Measurements from ENCODE around the gene PLPPR5. TPM values are rescaled to one million over a fixed set of nuclear protein-coding genes. Genes with fewer than 3 reads are reported as not detected.

PLPPR5 gene
- total RNA-seq, 1 experiment from 2014 or later: not detected

DNA sequence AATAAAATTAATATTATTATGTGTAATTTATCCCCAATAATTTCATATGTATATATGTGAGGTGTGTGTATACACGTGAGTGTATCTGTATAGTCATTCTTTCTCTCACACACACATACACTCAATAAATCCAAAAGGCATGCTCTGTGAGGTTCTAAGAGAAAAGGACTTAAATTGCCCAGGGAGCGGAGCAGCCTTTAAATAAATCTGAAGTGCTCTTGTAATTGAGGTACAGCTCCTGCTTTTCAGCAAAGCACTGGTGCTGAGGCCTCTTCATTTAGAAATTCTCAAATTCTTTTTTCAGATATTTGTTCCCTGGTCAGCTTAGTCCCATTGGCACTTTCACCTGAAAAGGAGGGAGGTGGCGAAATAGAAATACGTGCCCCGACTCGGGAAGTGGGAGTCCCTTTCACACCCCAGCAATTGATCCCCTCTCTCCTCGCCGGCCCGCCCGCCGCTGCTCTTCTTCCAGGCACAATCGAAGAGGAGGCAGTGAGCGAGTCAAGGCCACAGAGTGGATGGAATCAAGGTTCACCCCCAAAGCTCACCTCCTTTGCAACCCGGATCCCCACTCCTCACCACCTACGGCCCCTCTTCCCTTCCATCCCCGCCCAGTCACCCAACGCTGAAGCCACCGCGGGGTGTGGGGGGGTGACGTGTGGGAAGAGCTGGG is 944 bp downstream of the PLPPR5 start:
- POLR2A ChIA-PET: no interaction called here
- TF ChIP-seq, protein P1, sequence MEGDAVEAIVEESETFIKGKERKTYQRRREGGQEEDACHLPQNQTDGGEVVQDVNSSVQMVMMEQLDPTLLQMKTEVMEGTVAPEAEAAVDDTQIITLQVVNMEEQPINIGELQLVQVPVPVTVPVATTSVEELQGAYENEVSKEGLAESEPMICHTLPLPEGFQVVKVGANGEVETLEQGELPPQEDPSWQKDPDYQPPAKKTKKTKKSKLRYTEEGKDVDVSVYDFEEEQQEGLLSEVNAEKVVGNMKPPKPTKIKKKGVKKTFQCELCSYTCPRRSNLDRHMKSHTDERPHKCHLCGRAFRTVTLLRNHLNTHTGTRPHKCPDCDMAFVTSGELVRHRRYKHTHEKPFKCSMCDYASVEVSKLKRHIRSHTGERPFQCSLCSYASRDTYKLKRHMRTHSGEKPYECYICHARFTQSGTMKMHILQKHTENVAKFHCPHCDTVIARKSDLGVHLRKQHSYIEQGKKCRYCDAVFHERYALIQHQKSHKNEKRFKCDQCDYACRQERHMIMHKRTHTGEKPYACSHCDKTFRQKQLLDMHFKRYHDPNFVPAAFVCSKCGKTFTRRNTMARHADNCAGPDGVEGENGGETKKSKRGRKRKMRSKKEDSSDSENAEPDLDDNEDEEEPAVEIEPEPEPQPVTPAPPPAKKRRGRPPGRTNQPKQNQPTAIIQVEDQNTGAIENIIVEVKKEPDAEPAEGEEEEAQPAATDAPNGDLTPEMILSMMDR (IDR thresholded peaks at IDR 0.05; ENCODE audit: insufficient read depth in 1 of 2, low read depth in 1 of 2, low read length in 1 of 2, severe bottlenecking in 1 of 2, unreplicated experiment in 1 of 2): no peak
- no peak for DNase-seq
- Histone ChIP-seq H3K36me3 (ENCODE audit: control insufficient read depth, insufficient read depth, low read length) (no peaks in the 10 kb centered on the region), H3K27me3 (replicated peaks; ENCODE audit: control insufficient read depth, insufficient read depth, low read length) (no peaks in the 10 kb centered on the region), H3K4me1 (no peaks in the 10 kb centered on the region), H3K4me3 (ENCODE audit: low read depth, low read length) (no peak overlapping the region), H3K9me3 (no peaks in the 10 kb centered on the region)
- no peak overlapping the region for H3K4me3 Mint-ChIP-seq (ENCODE audit: unreplicated experiment)
- CTCF ChIA-PET: no interaction called here
- intact Hi-C loops (cut with micrococcal nuclease; ENCODE audit: unreplicated experiment): no loop called here
- H3K36me3 Mint-ChIP-seq (ENCODE audit: insufficient read depth, unreplicated experiment): no peaks in the 10 kb centered on the region
- H3K27me3 Mint-ChIP-seq (ENCODE audit: insufficient read depth, unreplicated experiment): peaks cover 3% of the 10 kb centered on the region
- BruUV-seq (replicated peaks): no TSS peak
- H3K4me1 Mint-ChIP-seq (ENCODE audit: low read depth, unreplicated experiment): no peaks in the 10 kb centered on the region
- H3K27ac Mint-ChIP-seq (ENCODE audit: unreplicated experiment): no peak overlapping the region
- no peaks in the 10 kb centered on the region for H3K9me3 Mint-ChIP-seq (ENCODE audit: unreplicated experiment)

DNA sequence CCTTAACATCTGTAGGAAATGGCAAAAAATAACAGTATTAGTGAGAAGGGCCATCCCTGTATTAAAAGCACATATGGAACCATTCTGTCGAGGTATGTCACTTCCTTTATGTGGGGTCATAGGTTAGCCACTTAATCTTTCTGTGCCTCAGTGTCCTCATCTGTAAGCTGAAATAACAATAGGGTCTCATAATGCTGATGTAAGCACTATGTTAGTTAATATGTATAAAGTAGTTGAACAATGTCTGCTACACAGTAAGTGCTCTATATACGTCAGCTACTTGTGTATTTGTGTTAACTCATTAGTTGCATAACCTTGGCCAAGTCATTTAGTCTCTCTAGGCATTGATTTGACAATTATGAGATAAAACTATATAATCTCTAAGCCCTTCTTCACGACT is 11.8 kb downstream of the PLPPR5 start:
- H3K4me1 ChIP-seq: no peaks in the 10 kb centered on the region
- TF ChIP-seq, protein P1 (IDR thresholded peaks at IDR 0.05; ENCODE audit: insufficient read depth in 1 of 2, low read depth in 1 of 2, low read length in 1 of 2, severe bottlenecking in 1 of 2, unreplicated experiment in 1 of 2): no peak
- Mint-ChIP-seq H3K9me3 (ENCODE audit: unreplicated experiment) (no peaks in the 10 kb centered on the region), H3K27me3 (ENCODE audit: insufficient read depth, unreplicated experiment) (peaks cover 3% of the 10 kb centered on the region), H3K4me1 (ENCODE audit: low read depth, unreplicated experiment) (no peaks in the 10 kb centered on the region), H3K4me3 (ENCODE audit: unreplicated experiment) (no peak overlapping the region), H3K36me3 (ENCODE audit: insufficient read depth, unreplicated experiment) (no peaks in the 10 kb centered on the region), H3K27ac (ENCODE audit: unreplicated experiment) (no peak overlapping the region)
- no peaks in the 10 kb centered on the region for H3K9me3 ChIP-seq
- H3K4me3 ChIP-seq (ENCODE audit: low read depth, low read length): no peak overlapping the region
- BruUV-seq (replicated peaks): no TSS peak
- CTCF ChIA-PET: no interaction called here
- intact Hi-C loops (cut with micrococcal nuclease; ENCODE audit: unreplicated experiment): no loop called here
- DNase-seq: no peak
- no peaks in the 10 kb centered on the region for H3K27me3 ChIP-seq (replicated peaks; ENCODE audit: control insufficient read depth, insufficient read depth, low read length)
- no peaks in the 10 kb centered on the region for H3K36me3 ChIP-seq (ENCODE audit: control insufficient read depth, insufficient read depth, low read length)
- POLR2A ChIA-PET: no interaction called here

DNA sequence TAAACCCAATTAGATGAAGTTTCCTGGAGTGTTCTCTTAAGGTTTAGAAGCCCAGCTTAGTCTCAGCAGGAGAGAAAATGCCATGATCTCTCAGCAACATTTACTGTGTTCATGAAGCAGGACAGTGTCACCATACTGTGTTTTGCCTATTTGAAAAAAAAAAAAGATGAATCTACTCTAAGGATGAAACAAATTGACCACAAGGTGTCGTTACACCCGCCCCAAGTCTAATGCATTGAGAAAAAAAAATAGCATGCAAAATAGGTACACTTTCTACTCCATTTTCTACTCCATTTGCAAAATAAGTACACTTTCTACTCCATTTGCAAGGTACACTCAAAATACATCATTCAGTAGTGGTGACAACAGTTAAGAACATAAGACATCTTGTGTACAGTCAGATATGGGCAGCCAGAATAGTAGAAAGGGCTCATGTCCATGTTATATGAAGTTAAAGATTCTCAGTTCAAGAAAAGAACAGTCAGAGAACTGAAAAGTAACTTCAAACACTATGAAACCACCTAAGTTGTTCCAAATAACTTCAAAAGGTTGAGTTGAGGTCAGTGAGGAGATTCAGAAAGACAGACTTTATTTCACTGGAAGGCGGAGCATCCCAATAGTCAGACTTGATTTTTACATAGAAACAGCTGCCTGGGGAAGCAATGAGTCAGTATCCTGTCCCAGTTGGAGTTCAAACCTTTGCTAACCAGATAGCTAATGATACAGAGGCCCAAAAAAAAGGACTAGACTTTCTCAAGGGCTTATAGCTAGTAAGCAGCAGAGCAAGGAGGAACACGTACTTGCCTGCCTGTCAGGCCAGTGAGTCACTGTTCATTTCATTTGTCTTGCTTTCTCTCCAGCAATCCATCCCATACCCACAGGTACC is 13.3 kb downstream of the PLPPR5 start:
- Mint-ChIP-seq H3K27me3 (ENCODE audit: insufficient read depth, unreplicated experiment) (no peaks in the 10 kb centered on the region), H3K4me3 (ENCODE audit: unreplicated experiment) (no peak overlapping the region), H3K27ac (ENCODE audit: unreplicated experiment) (no peak overlapping the region), H3K36me3 (ENCODE audit: insufficient read depth, unreplicated experiment) (no peaks in the 10 kb centered on the region), H3K9me3 (ENCODE audit: unreplicated experiment) (no peaks in the 10 kb centered on the region), H3K4me1 (ENCODE audit: low read depth, unreplicated experiment) (no peaks in the 10 kb centered on the region)
- ChIA-PET POLR2A (no interaction called here), CTCF (no interaction called here)
- DNase-seq: peak in 1 of 2 experiments; percentile 17
- Histone ChIP-seq H3K36me3 (ENCODE audit: control insufficient read depth, insufficient read depth, low read length) (no peaks in the 10 kb centered on the region), H3K4me3 (ENCODE audit: low read depth, low read length) (no peak overlapping the region), H3K9me3 (no peaks in the 10 kb centered on the region), H3K27me3 (replicated peaks; ENCODE audit: control insufficient read depth, insufficient read depth, low read length) (no peaks in the 10 kb centered on the region), H3K4me1 (no peaks in the 10 kb centered on the region)
- intact Hi-C loops (cut with micrococcal nuclease; ENCODE audit: unreplicated experiment): no loop called here
- BruUV-seq (replicated peaks): no TSS peak
- TF ChIP-seq, protein P1 (IDR thresholded peaks at IDR 0.05; ENCODE audit: insufficient read depth in 1 of 2, low read depth in 1 of 2, low read length in 1 of 2, severe bottlenecking in 1 of 2, unreplicated experiment in 1 of 2): peak; percentile 12 to 22

All from Caco-2 (cell line).